Measurements from ENCODE around the gene EVI5L. TPM values are rescaled to one million over a fixed set of nuclear protein-coding genes. Genes with fewer than 3 reads are reported as not detected.
"Not testable (repeated sequence)": the region's sequence is repeated elsewhere in the genome, so short reads cannot be mapped to it uniquely, and the experiment has no call there.

The EVI5L gene
- total RNA-seq, 3 donors from 2014 or later: 6.6 to 7.5 (median 7.1) TPM

DNA sequence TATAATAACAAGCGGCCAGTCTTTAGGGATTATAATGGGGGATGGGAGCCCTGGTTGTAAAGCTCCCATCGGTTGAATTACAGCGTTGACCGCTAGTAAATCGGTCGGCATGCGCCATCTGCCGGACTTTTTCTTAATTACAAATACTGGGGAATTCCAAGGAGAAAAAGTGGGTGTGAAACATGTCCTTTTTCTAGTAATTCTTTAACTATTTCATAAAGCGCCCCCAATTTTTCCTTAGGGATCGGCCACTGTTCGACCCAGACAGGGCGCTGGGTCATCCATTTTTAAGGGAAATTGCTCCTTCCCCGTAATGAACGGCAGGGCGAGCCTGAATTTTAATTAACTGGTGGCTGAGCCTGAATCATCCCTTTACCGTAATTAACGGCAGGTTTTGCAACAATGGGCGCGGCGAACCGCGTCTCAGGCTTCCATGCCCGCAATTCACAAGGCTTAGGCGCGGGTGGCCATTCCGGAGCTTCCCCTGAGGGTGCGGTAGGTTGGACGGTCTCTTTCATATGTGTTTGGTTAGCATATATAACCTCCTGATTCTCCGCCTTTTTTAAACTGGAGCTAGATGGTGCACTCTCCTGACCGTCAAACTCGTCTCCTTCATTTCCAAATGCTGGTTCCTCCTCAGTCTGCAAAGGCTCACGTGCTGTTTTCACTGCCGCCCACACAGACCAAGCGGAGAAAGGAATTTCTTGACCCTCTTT, 30.2 kb upstream of the EVI5L start:
- H3K36me3 Mint-ChIP-seq (ENCODE audit: insufficient read depth): no peaks in the 10 kb centered on the region
- DNase-seq: peak; percentile 60
- H3K9me3 Mint-ChIP-seq: no peaks in the 10 kb centered on the region
- H3K27me3 Mint-ChIP-seq (ENCODE audit: low read depth): peaks cover 26% of the 10 kb centered on the region
- peak overlapping the region; percentile 29 for H3K4me3 Mint-ChIP-seq
- ATAC-seq: peak; percentile 50 to 77
- H3K4me1 Mint-ChIP-seq (ENCODE audit: low read depth): peaks cover 2% of the 10 kb centered on the region

DNA sequence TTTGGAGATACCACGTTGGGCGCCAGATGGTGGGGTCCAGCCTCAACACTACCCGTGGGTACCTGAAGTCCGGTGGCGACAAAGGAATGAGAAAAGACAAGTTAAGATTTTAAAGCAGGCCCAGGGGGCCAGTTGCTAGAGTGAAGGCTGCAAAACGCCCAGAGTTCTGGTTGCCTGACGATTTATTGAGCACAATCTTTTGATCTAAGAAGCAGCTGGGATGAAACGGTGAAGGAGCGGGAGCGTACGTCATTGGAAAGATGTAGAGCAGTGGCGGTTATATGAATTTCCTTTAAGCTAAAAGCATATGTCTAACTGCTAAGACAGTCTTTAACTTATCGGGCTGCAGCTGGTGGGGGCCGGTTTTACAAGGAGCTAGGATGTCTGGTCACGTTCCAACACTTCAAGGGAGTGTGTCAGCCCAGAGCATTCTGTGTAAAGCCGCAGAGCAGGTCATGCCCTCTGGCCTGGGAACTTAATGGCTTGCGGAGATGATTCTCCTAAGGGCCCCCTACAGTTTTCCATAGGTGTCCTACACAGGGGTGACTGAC, 28.9 kb upstream of the EVI5L start:
- H3K36me3 Mint-ChIP-seq (ENCODE audit: insufficient read depth): no peaks in the 10 kb centered on the region
- H3K9me3 Mint-ChIP-seq: no peaks in the 10 kb centered on the region
- peaks cover 31% of the 10 kb centered on the region for H3K27me3 Mint-ChIP-seq (ENCODE audit: low read depth)
- ATAC-seq (no peak), DNase-seq (no peak)
- no peak overlapping the region for H3K4me3 Mint-ChIP-seq
- H3K4me1 Mint-ChIP-seq (ENCODE audit: low read depth): peaks cover 2% of the 10 kb centered on the region

DNA sequence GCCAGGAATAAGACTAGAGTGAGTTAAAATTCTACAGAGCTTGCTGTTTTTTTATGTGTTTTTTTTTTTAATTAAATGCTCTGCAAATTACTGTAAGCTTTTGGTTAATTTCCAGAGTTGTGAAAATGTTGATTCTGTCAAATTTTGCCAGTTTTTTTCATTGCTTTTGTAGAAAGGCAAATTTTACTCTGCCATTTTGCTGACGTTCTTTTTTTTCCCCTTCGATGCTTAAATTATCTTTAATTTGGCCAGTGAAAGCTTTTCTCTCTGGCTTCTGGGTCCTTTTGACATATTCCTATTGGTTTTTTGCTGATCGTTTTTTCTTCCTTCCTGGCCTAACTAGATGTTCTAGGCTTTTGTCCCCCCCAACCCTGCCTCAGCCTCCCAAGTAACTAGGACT, 23.8 kb upstream of the EVI5L start:
- no peak overlapping the region for H3K4me3 Mint-ChIP-seq
- H3K36me3 Mint-ChIP-seq (ENCODE audit: insufficient read depth): no peaks in the 10 kb centered on the region
- peaks cover 3% of the 10 kb centered on the region for H3K9me3 Mint-ChIP-seq
- H3K27me3 Mint-ChIP-seq (ENCODE audit: low read depth): peaks cover 24% of the 10 kb centered on the region
- ATAC-seq (no peak), DNase-seq (no peak)
- peaks cover 10% of the 10 kb centered on the region for H3K4me1 Mint-ChIP-seq (ENCODE audit: low read depth)

DNA sequence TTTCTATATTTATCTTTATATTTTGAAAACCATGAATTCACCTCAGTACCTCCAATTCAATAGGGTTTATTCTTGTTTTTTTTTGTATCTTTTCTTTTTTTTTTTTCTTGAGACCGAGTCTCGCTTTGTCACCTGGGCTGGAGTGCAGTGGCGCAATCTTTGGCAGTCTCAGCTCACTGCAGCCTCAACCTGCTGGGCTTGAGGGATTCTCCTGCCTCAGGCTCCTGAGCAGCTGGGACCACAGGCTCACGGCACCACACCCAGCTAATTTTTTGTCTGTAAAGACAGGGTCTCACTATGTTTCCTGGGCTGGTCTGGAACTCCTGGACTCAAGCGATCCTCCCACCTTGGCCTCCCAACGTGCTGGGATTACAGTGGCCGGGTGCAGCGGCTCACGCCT, 23.1 kb upstream of the EVI5L start:
- ATAC-seq (no peak), DNase-seq (no peak)
- H3K4me3 Mint-ChIP-seq: no peak overlapping the region
- peaks cover 3% of the 10 kb centered on the region for H3K9me3 Mint-ChIP-seq
- no peaks in the 10 kb centered on the region for H3K36me3 Mint-ChIP-seq (ENCODE audit: insufficient read depth)
- peaks cover 24% of the 10 kb centered on the region for H3K27me3 Mint-ChIP-seq (ENCODE audit: low read depth)
- peaks cover 10% of the 10 kb centered on the region for H3K4me1 Mint-ChIP-seq (ENCODE audit: low read depth)

DNA sequence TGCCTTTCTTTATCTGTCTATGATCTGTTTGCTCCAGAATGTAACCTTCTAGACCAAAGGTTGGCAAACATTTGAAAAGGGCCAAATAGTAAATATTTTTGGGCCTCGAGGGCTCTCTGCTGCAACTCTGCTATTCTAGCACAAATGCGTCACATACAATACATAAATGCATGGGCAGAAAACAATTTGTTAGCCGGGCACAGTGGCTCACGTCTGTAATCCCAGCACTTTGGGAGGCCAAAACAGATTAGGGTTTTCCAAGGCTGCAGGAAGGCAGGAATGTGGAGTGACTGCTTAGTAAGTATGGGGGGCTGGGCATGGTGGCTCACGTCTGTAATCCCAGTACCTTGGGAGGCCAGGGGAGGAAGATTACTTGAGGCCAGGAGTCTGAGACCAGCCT, 21.9 kb upstream of the EVI5L start:
- no peak for ATAC-seq
- Mint-ChIP-seq H3K4me3 (no peak overlapping the region), H3K27me3 (ENCODE audit: low read depth) (peaks cover 14% of the 10 kb centered on the region), H3K9me3 (peaks cover 3% of the 10 kb centered on the region), H3K4me1 (ENCODE audit: low read depth) (peaks cover 10% of the 10 kb centered on the region), H3K36me3 (ENCODE audit: insufficient read depth) (no peaks in the 10 kb centered on the region)
- DNase-seq: no peak

DNA sequence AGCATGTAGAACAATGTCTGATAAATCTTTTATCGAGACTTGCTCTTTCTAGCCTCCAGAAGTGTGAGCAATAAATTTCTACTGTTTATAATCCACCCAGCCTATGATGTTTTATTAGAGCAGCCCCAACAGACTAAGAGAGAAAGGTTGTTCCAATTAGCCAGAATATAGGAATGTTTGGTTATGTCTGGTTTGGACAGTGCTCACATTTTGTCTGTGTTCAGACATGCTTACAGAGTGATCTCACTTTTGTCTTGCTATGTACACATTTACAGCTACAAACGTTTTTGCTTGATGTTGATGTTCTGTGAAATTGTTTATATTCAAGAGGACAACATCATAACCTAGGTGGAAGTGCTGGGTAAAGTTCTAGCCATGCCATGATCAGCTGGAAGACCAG, 18.0 kb upstream of the EVI5L start:
- Mint-ChIP-seq H3K4me1 (ENCODE audit: low read depth) (peaks cover 26% of the 10 kb centered on the region), H3K27me3 (ENCODE audit: low read depth) (peaks cover 11% of the 10 kb centered on the region), H3K36me3 (ENCODE audit: insufficient read depth) (no peaks in the 10 kb centered on the region), H3K4me3 (no peak overlapping the region), H3K9me3 (peaks cover 3% of the 10 kb centered on the region)
- DNase-seq: no peak
- no peak for ATAC-seq

DNA sequence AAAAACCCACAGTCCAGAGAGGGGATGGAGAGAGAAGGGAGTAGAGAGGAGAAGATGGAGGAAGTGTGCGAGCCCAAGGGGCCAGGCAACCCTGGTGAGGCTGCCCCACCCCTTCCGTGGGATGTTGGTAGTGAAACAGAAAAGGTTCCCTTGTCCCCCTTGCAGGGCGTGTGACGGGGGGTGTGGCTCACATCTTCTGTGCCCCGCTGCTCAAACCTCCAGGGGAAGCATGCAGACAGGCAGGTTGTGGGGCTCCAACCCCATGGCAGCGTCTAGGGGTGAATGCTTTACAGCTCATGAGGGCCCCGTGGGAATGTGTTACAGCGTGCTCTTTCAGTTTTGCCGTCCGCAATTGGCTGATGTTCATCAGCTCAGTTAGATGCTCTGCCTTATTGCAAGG, 14.7 kb upstream of the EVI5L start:
- DNase-seq (no peak), ATAC-seq (peak; percentile 58 to 78)
- Mint-ChIP-seq H3K27me3 (ENCODE audit: low read depth) (peaks cover 26% of the 10 kb centered on the region), H3K4me3 (peak overlapping the region; percentile 13), H3K9me3 (peaks cover 3% of the 10 kb centered on the region), H3K36me3 (ENCODE audit: insufficient read depth) (no peaks in the 10 kb centered on the region), H3K4me1 (ENCODE audit: low read depth) (peaks cover 16% of the 10 kb centered on the region)

DNA sequence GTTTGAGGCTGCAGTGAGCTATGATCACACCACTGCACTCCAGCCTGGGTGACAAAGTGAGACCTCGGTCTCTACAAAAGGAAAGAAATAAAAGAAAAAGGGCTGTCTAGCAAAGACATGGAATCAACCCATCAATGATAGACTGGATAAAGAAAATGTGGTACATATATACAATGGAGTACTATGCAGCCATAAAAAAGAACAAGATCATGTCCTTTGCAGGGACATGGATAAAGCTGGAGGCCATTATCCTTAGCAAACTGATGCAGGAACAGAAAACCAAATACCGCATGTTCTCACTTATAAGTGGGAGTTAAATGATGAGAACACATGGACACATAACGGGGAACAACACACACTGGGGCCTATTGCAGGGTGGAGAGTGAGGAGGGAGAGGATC, 14.0 kb upstream of the EVI5L start:
- not testable (repeated sequence) for DNase-seq; H3K36me3 Mint-ChIP-seq (ENCODE audit: insufficient read depth); H3K9me3 Mint-ChIP-seq; H3K4me3 Mint-ChIP-seq; ATAC-seq
- Mint-ChIP-seq H3K4me1 (ENCODE audit: low read depth) (peaks cover 16% of the 10 kb centered on the region), H3K27me3 (ENCODE audit: low read depth) (peaks cover 33% of the 10 kb centered on the region)

DNA sequence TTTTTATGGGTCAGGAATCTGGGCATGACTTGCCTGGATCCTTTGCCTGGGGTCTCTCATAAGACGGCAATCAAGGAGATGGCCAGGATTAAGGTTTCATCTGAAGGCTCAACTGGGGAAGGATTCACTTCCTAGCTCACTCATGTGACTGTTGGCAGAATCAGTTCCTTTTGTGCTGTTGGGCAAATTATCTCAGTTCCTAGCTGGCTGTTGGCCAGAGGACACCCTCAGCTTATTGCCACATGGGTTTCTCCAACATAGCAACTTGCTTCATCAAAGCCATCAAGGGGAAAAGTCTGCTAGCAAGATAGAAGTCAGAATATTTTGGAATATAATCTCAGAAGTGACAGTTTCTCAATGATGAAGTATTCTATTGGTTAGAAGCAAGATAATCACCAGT, 12.2 kb upstream of the EVI5L start:
- Mint-ChIP-seq H3K4me3 (no peak overlapping the region), H3K4me1 (ENCODE audit: low read depth) (peaks cover 16% of the 10 kb centered on the region), H3K27me3 (ENCODE audit: low read depth) (peaks cover 39% of the 10 kb centered on the region), H3K9me3 (no peaks in the 10 kb centered on the region), H3K36me3 (ENCODE audit: insufficient read depth) (no peaks in the 10 kb centered on the region)
- DNase-seq: no peak
- ATAC-seq: no peak

DNA sequence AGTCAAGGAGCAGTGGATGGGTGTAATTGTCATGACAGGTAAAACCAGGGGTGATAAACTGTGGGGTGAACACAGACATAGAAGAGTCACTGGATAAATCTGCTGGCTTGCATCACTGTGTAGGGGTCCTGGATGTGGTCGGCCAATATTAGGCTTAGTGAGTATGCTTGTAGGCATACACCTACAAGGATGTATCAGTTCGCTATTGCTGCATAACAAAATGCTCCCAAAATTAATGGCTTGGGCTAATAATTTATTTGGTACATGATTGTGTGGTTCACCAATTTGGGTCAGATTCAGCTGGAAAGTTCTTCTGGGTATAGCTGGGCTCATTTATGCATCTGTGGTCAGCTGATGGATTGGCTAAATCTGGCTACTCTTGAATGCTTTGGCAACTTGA, 11.2 kb upstream of the EVI5L start:
- H3K4me1 Mint-ChIP-seq (ENCODE audit: low read depth): peaks cover 16% of the 10 kb centered on the region
- DNase-seq (no peak), ATAC-seq (no peak)
- peaks cover 41% of the 10 kb centered on the region for H3K27me3 Mint-ChIP-seq (ENCODE audit: low read depth)
- H3K4me3 Mint-ChIP-seq: no peak overlapping the region
- no peaks in the 10 kb centered on the region for H3K9me3 Mint-ChIP-seq
- H3K36me3 Mint-ChIP-seq (ENCODE audit: insufficient read depth): no peaks in the 10 kb centered on the region

DNA sequence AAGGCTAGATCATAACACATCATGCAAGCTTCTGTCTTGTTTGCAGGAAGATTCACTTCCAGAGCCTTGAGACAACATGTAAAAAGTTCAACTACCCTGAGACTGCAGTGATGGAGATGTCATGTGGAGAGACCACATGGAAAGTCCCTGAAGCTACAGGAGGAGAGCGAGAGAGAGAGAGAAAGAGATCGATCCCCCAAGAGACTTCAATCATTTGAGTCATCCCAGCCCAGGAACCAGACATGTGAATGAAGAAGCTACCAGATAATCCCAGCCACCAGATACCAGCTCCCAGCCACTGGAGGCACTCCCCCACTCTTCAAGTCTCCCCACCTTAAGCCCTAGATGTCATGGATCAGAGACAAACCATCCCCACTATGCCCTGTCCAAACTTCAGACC, 10.7 kb upstream of the EVI5L start:
- H3K36me3 Mint-ChIP-seq (ENCODE audit: insufficient read depth): no peaks in the 10 kb centered on the region
- no peak overlapping the region for H3K4me3 Mint-ChIP-seq
- H3K27me3 Mint-ChIP-seq (ENCODE audit: low read depth): peaks cover 41% of the 10 kb centered on the region

DNA sequence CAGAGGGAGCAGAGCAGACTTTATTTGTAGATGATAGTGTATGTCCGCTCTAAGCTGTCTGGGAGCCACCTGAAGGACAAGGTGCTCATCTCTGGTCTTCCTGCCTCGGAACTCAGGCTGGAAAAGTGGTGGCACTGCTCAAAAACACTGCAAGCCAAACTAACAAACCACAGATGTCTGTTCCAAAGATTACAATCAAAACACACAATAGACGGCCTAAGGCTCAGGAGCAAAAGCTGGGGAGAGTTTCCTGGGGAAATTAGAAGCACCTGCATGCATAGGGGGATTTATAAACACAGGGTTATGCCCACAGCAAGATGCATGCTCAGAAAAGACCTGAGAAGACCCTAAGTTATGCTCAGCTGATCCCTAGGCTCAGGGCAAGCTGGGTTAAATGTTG, 9.4 kb upstream of the EVI5L start:
- Mint-ChIP-seq H3K9me3 (no peaks in the 10 kb centered on the region), H3K4me1 (ENCODE audit: low read depth) (peaks cover 3% of the 10 kb centered on the region), H3K4me3 (no peak overlapping the region), H3K36me3 (ENCODE audit: insufficient read depth) (no peaks in the 10 kb centered on the region), H3K27me3 (ENCODE audit: low read depth) (peaks cover 38% of the 10 kb centered on the region)
- ATAC-seq (no peak), DNase-seq (no peak)

More for the DNA sequence above, 10.7 kb upstream of the EVI5L start:
- H3K4me1 Mint-ChIP-seq (ENCODE audit: low read depth): peaks cover 13% of the 10 kb centered on the region
- ATAC-seq (no peak), DNase-seq (no peak)
- no peaks in the 10 kb centered on the region for H3K9me3 Mint-ChIP-seq

DNA sequence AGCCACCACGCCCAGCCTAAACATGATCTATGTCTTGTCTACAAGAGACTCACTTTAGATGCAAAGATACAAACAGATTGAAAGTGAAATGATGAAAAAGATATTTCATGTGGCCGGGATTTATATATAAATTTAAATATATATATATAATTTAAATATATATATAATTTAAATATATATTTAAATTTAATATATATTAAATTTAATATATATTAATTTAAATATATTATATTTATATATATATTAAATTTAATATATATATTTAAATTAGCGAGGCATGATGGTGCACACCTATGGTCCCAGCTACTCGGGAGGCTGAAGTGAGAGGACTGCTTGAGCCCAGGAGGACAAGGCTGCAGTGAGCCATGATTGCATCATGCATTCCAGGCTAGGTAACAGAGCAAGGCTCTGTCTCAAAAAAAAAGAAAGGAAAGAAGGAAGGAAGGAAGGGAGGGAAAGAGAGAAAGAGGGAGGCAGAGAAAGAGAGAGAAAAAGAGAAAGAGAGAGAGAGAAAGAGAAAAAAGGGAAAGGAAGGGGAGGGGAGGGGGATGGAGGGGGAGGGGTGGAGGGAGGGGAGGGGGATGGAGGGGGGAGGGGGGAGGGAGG, 7.0 kb upstream of the EVI5L start:
- Mint-ChIP-seq H3K4me1 (ENCODE audit: low read depth) (no peaks in the 10 kb centered on the region), H3K27me3 (ENCODE audit: low read depth) (peaks cover 38% of the 10 kb centered on the region), H3K36me3 (ENCODE audit: insufficient read depth) (no peaks in the 10 kb centered on the region), H3K9me3 (no peaks in the 10 kb centered on the region), H3K4me3 (no peak overlapping the region)
- DNase-seq (no peak), ATAC-seq (no peak)

DNA sequence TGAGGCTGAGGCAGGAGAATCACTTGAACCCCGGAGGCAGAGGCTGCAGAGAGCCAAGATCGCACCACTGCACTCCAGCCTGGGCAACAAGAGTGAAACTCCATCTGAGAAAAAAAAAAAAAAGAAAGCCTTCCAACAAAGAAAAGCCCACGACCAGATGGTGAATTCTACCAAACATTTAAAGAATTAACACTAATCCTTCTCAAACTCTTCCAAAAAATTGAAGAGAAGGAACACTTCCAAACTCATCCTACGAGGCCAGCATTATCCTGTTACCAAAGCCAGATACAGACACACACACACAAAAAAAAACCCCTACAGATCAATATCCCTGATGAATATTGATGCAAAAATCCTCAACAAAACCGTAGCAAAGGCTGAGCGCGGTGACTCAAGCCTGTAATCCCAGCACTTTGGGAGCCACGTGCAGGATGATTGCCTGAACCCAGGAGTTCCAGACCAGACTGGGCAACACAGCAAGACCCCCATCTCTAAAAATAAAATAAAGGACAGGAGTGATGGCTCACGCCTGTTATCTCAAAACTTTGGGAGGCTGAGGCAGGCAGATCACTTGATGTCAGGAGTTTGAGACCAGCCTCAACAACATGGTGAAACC, 6.2 kb upstream of the EVI5L start:
- H3K9me3 Mint-ChIP-seq: no peaks in the 10 kb centered on the region
- no peak for ATAC-seq

DNA sequence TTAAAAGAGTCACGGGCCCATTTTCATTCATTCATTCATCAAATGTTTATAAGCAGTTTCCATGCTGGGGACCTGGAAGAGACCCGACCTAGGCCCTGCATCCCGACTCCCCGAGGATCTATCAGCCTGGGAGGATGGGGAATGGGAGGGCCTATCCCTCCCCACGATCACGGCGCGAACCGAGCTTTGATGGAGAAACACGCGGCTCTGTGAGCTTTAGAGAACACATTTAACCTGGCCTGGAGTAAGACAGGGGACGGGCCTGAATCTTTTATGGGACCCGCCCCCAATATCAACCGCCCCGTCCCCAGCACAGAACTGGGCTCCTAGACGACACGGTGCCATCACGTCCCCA, 875 bp upstream of the EVI5L start:
- Mint-ChIP-seq H3K9me3 (no peaks in the 10 kb centered on the region), H3K36me3 (ENCODE audit: insufficient read depth) (no peaks in the 10 kb centered on the region), H3K4me3 (peak overlapping the region; percentile 79), H3K4me1 (ENCODE audit: low read depth) (peaks cover 12% of the 10 kb centered on the region), H3K27me3 (ENCODE audit: low read depth) (no peaks in the 10 kb centered on the region)
- DNase-seq: no peak
- ATAC-seq: no peak

More for the DNA sequence above, 6.2 kb upstream of the EVI5L start:
- H3K4me1 Mint-ChIP-seq (ENCODE audit: low read depth): no peaks in the 10 kb centered on the region
- no peak overlapping the region for H3K4me3 Mint-ChIP-seq
- H3K36me3 Mint-ChIP-seq (ENCODE audit: insufficient read depth): no peaks in the 10 kb centered on the region
- no peak for DNase-seq
- H3K27me3 Mint-ChIP-seq (ENCODE audit: low read depth): peaks cover 33% of the 10 kb centered on the region

Data from activated T-cell treated with anti-CD3 and anti-CD28 coated beads, Interleukin-2, amount 50 U/mL, for 4 hours (primary cell).